ENCODE measurements around the gene LRRC23. TPM values are rescaled to one million over a fixed set of nuclear protein-coding genes. Genes with fewer than 3 reads are reported as not detected.
"Not testable (repeated sequence)": the region's sequence is repeated elsewhere in the genome, so short reads cannot be mapped to it uniquely, and the experiment has no call there.

The LRRC23 gene
- polyA plus RNA-seq, 2 of the 4 experiments (the other 2 are of a cell fraction): 19.1 to 33.3 TPM

DNA sequence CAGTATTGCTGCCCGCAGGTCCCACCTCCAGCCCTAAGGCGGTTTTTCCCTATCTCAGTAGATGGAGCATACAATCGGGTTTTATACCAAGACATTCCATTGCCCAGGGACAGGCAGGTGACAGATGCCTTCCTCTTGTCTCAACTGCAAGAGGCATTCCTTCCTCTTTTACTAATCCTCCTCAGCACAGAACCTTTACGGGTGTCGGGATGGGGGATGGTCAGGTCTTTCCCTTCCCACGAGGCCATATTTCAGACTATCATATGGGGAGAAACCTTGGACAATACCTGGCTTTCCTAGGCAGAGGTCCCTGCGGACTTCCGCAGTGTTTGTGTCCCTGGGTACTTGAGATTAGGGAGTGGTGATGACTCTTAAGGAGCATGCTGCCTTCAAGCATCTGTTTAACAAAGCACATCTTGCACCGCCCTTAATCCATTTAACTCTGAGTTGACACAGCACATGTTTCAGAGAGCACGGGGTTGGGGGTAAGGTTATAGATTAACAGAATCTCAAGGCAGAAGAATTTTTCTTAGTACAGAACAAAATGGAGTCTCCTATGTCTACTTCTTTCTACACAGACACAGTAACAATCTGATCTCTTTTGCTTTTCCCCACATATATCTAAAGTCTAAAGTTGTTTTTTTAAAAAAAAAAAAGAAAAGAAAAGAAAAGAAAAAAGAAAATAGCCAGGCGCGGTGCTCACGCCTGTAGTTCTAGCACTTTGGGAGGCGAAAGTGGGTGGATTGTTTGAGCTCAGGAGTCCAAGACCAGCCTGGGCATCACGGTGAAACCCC, 18.2 kb upstream of the LRRC23 start:
- CTCF ChIA-PET: interaction anchor here (0.6 to 9.5 kb wide), 4 partner anchors 11 to 50 kb away, joined by 3 to 399 read pairs (median 70); partner anchors contain the start of genes SPSB2 and TPI1

DNA sequence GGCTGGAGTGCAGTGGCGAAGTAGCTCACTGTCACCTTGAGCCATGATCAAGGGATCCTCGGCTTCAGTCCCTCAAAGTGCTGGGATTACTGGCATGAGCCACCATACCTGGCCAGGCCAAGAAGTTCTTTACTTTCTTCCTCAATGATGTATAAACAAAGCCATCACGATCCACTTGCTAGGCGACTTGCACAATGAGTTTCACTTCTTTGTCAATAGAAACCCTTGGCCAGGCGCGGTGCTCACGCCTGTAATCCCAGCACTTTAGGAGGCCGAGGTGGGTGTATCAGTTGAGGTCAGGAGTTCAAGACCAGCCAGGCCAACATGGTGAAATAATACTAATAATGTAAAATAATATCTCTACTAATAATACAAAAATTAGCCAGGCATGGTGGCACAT, 17.2 kb upstream of the LRRC23 start:
- Histone ChIP-seq H3K27ac (peak overlapping the region; percentile 91 to 94), H3K4me2 (peak overlapping the region; percentile 56), H3K9me3 (no peaks in the 10 kb centered on the region), H3K4me3 (no peak overlapping the region), H3K4me1 (peaks cover 56% of the 10 kb centered on the region)
- ChIA-PET CTCF (interaction anchor here (0.6 to 9.5 kb wide), 4 partner anchors 12 to 51 kb away, joined by 3 to 399 read pairs (median 4); partner anchors contain the start of genes SPSB2 and TPI1), POLR2A (interaction anchor here (0.7 kb wide), 1 partner anchor 15 kb away, joined by 3 read pairs; no protein-coding TSS in a partner anchor)
- FAIRE-seq (no peak), ATAC-seq (no peak), DNase-seq (ENCODE audit: low read depth in 1 of 2, low spot score in 1 of 2) (no peak)
- TF ChIP-seq ZNF302 (CRISPR knock-in tag; IDR thresholded peaks at IDR 0.05): no peak
- TF ChIP-seq CEBPB (IDR thresholded peaks at IDR 0.05): 0 out of 4 replicates have a peak, but pooled peaks of 1 of the 2 experiments have one; percentile 30
- 62% methylated on average over 8 of the region's 8 CpGs for WGBS (ENCODE audit: missing lambda C conversion rate)

More for the DNA sequence above, 18.2 kb upstream of the LRRC23 start:
- H3K4me3 ChIP-seq; FAIRE-seq; H3K9me3 ChIP-seq; ATAC-seq; DNase-seq (ENCODE audit: low read depth in 1 of 2, low spot score in 1 of 2): not testable (repeated sequence)
- 23% methylated on average over 14 of the region's 15 CpGs for WGBS (ENCODE audit: missing lambda C conversion rate)
- Histone ChIP-seq H3K4me2 (peak overlapping the region; percentile 56), H3K27ac (peak overlapping the region; percentile 91 to 94), H3K4me1 (peaks cover 53% of the 10 kb centered on the region)
- POLR2A ChIA-PET: interaction anchor here (0.6 to 0.7 kb wide), 2 partner anchors 14 to 73 kb away, joined by 3 read pairs; no protein-coding TSS in a partner anchor
- TF ChIP-seq HOXB5 (CRISPR knock-in tag; IDR thresholded peaks at IDR 0.05) (peak; percentile 97), ZNF302 (CRISPR knock-in tag; IDR thresholded peaks at IDR 0.05) (peak; percentile 98), FOXS1 (CRISPR knock-in tag; IDR thresholded peaks at IDR 0.05) (peak; percentile 97; the same call in 1 of the 2 replicates), HEYL (CRISPR knock-in tag; IDR thresholded peaks at IDR 0.05) (peak; percentile 99), EHF (CRISPR knock-in tag; IDR thresholded peaks at IDR 0.05) (peak; percentile 98), NPAS2 (CRISPR knock-in tag; IDR thresholded peaks at IDR 0.05; ENCODE audit: borderline replicate concordance) (peak; percentile 87), ZSCAN20 (CRISPR knock-in tag; IDR thresholded peaks at IDR 0.05) (peak; percentile 100), HOXB13 (CRISPR knock-in tag; IDR thresholded peaks at IDR 0.05; ENCODE audit: low read depth) (peak; percentile 94)
- TF ChIP-seq, protein P1, sequence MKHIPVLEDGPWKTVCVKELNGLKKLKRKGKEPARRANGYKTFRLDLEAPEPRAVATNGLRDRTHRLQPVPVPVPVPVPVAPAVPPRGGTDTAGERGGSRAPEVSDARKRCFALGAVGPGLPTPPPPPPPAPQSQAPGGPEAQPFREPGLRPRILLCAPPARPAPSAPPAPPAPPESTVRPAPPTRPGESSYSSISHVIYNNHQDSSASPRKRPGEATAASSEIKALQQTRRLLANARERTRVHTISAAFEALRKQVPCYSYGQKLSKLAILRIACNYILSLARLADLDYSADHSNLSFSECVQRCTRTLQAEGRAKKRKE (CRISPR knock-in tag; IDR thresholded peaks at IDR 0.05; ENCODE audit: low read depth): peak; percentile 79; the same call in 1 of the 2 replicates
- TF ChIP-seq, protein P2, sequence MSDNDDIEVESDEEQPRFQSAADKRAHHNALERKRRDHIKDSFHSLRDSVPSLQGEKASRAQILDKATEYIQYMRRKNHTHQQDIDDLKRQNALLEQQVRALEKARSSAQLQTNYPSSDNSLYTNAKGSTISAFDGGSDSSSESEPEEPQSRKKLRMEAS (IDR thresholded peaks at IDR 0.05): peak; percentile 51; the same call in 1 of the 2 replicates

DNA sequence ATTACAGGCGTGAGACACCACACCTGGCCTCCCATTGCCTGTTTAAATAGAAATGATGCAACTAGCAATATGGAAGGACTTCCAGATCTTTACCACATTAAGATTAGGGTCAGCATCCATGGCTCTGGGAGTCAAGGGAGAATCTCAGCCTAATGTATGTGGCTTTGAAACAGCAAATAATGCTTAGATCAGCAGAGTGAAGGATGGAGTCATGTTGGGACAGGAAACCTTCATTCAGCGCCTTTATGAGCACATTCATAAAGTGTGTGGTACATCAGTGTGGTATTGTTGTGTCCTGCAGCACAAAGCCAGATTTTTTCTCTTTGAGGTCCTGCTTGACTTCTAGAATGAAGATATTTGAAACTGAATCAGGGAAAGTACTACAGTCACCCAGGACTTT, 16.3 kb upstream of the LRRC23 start:
- ChIA-PET CTCF (interaction anchor here (1.1 to 9.5 kb wide), 2 partner anchors 13 to 35 kb away, joined by 3 to 399 read pairs; partner anchors contain the start of genes SPSB2 and TPI1), POLR2A (no interaction called here)
- H3K4me1 ChIP-seq: peaks cover 56% of the 10 kb centered on the region
- TF ChIP-seq ZNF302 (CRISPR knock-in tag; IDR thresholded peaks at IDR 0.05): no peak
- TF ChIP-seq MAFK (IDR thresholded peaks at IDR 0.05; ENCODE audit: partially characterized antibody): peak; percentile 91
- no peak for TF ChIP-seq FOXS1 (CRISPR knock-in tag; IDR thresholded peaks at IDR 0.05)
- TF ChIP-seq, protein P3, sequence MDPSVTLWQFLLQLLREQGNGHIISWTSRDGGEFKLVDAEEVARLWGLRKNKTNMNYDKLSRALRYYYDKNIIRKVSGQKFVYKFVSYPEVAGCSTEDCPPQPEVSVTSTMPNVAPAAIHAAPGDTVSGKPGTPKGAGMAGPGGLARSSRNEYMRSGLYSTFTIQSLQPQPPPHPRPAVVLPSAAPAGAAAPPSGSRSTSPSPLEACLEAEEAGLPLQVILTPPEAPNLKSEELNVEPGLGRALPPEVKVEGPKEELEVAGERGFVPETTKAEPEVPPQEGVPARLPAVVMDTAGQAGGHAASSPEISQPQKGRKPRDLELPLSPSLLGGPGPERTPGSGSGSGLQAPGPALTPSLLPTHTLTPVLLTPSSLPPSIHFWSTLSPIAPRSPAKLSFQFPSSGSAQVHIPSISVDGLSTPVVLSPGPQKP (IDR thresholded peaks at IDR 0.05; ENCODE audit: low read depth, low read length): no peak
- FAIRE-seq (no peak), ATAC-seq (no peak), DNase-seq (ENCODE audit: low read depth in 1 of 2, low spot score in 1 of 2) (no peak)
- H3K4me3 ChIP-seq: no peak overlapping the region
- WGBS (ENCODE audit: missing lambda C conversion rate): 92% methylated on average over 2 of the region's 2 CpGs
- no peak overlapping the region for H3K4me2 ChIP-seq
- peak overlapping the region; percentile 91 to 94 for H3K27ac ChIP-seq
- H3K9me3 ChIP-seq: no peaks in the 10 kb centered on the region

DNA sequence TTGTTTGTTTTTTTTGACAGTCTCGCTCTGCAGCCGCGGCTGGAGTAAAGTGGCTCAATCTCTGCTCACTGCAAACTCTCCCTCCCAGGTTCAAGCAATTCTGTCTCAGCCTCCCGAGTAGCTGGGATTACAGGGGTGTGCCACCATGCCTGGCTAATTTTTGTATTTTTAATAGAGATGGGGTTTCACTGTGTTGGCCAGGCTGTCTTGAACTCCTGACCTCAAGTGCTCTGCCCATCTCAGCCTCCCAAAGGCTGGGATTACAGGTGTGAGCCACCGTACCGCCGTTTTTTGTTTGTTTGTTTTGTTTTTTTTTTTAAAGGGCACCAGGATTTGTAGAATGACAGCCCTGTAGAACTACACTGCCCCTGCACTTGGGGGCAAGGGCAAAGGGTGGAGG, 15.8 kb upstream of the LRRC23 start:
- H3K4me2 ChIP-seq; DNase-seq (ENCODE audit: low read depth in 1 of 2, low spot score in 1 of 2); ATAC-seq; FAIRE-seq; H3K9me3 ChIP-seq; H3K4me3 ChIP-seq: not testable (repeated sequence)
- Histone ChIP-seq H3K4me1 (peaks cover 56% of the 10 kb centered on the region), H3K27ac (peak overlapping the region; percentile 91 to 94)
- ChIA-PET CTCF (interaction anchor here (9.5 kb wide), 1 partner anchor 13 kb away, joined by 399 read pairs; the partner anchor contains the start of genes SPSB2 and TPI1), POLR2A (interaction anchor here (1.0 kb wide), 1 partner anchor 16 kb away, joined by 4 read pairs; the partner anchor contains the start of gene SPSB2)
- 58% methylated on average over 7 of the region's 7 CpGs for WGBS (ENCODE audit: missing lambda C conversion rate)

All from A549 (cell line).